CD4-positive, alpha-beta T cell (primary cell): ENCODE data around the gene ABHD17C. TPM values are rescaled to one million over a fixed set of nuclear protein-coding genes. Genes with fewer than 3 reads are reported as not detected.

Experiments used
- ATAC-seq: fragments of 200-7000 bp; cut with Tn5 transposase; one replicate; pipeline ENCODE4 v1.10.0; 2022; ENCODE audit warnings: mild to moderate bottlenecking; ENCODE audit not compliant: poor library complexity
- CTCF ChIA-PET: fragments of 350-600 bp; sonication (Branson Sonifier 250); formaldehyde crosslinking; loops from one replicate; lab custom pipeline; 2021; ENCODE audit warnings: antibody characterized with exemption, inconsistent platforms; lab: Charles Lee
- POLR2A ChIA-PET: fragments of 350-600 bp; sonication (Branson Sonifier 250); formaldehyde crosslinking; loops from one replicate; lab custom pipeline; 2021; ENCODE audit warnings: antibody characterized with exemption, inconsistent platforms; lab: Charles Lee
- DNase-seq, 14 experiments: peaks; one replicate each; pipeline ENCODE4 v3.0.0-alpha.2; 2013 to 2020; ENCODE audit warnings: mixed read lengths in 2 of 14
- H3K27ac ChIP-seq, 2 donors: one replicate each; pipeline versions ENCODE4 v1.5.1 to v1.7.0; 2013; ENCODE audit warnings: low read length in 2 of 2, low read depth in 1 of 2, mild to moderate bottlenecking in 1 of 2
- H3K27me3 ChIP-seq, 2 experiments: 1 replicate in 1 of 2; 2 replicates in 1 of 2; pipeline versions ENCODE4 v1.6.1 to v1.7.0; 2013; ENCODE audit warnings: low read length in 2 of 2, control low read depth in 1 of 2, mild to moderate bottlenecking in 1 of 2, moderate library complexity in 1 of 2; ENCODE audit not compliant: insufficient read depth in 2 of 2, control insufficient read depth in 1 of 2
- H3K36me3 ChIP-seq: one replicate; pipeline ENCODE4 v1.6.1; 2013; ENCODE audit warnings: low read length, control low read depth; ENCODE audit not compliant: insufficient read depth
- H3K4me1 ChIP-seq: one replicate; pipeline ENCODE4 v1.6.1; 2013; ENCODE audit warnings: low read length, control low read depth; ENCODE audit not compliant: insufficient read depth
- H3K4me3 ChIP-seq: one replicate; pipeline ENCODE4 v1.5.1; 2013; ENCODE audit warnings: mild to moderate bottlenecking, low read length, moderate library complexity
- H3K9me3 ChIP-seq, 2 experiments: 1 replicate in 1 of 2; 2 replicates in 1 of 2; pipeline versions ENCODE4 v1.6.1 to v1.7.0; 2013; ENCODE audit warnings: low read length in 2 of 2, mild to moderate bottlenecking in 2 of 2, control low read depth in 1 of 2, moderate library complexity in 1 of 2; ENCODE audit not compliant: control insufficient read depth in 1 of 2, insufficient read depth in 1 of 2
- H3K27ac Mint-ChIP-seq: one replicate; pipeline ENCODE4 v1.8.0; 2020; ENCODE audit warnings: mixed read lengths
- H3K27me3 Mint-ChIP-seq: one replicate; pipeline ENCODE4 v1.8.0; 2021; ENCODE audit warnings: mixed read lengths
- H3K36me3 Mint-ChIP-seq: one replicate; pipeline ENCODE4 v1.8.0; 2021; ENCODE audit warnings: low read depth, mixed read lengths
- H3K4me1 Mint-ChIP-seq: one replicate; pipeline ENCODE4 v1.8.0; 2021; ENCODE audit warnings: low read depth, mixed read lengths
- H3K4me3 Mint-ChIP-seq: one replicate; pipeline ENCODE4 v1.8.0; 2020; ENCODE audit warnings: mild to moderate bottlenecking, mixed read lengths
- H3K9me3 Mint-ChIP-seq: one replicate; pipeline ENCODE4 v1.8.0; 2020; ENCODE audit warnings: mixed read lengths
- CTCF ChIP-seq: fragments of 200-600 bp; IDR thresholded peaks from one replicate; pipeline ENCODE4 v1.8.0; 2022; ENCODE audit warnings: antibody characterized with exemption, mild to moderate bottlenecking
- intact Hi-C, 2 experiments: fragments of 100-400 bp; cut with DNase I in 1 of 2; cut with micrococcal nuclease in 1 of 2; formaldehyde crosslinking; loops; one replicate each; pipeline versions ENCODE4 v1.15.1 to v1.9.0; 2023 to 2025; cut with DNase I, micrococcal nuclease
- total RNA-seq, 174 experiments: library from RNA in 2 of 174; stranded (reverse) in 2 of 174; gene quantifications; one replicate each; pipeline ENCODE4 v1.2.3 and lab custom pipeline; 2021 to 2026

Gene ABHD17C
- total RNA-seq, 2 experiments from 2014 or later, result 0.33 to 0.59 TPM

- no peaks in the 10 kb centered on the region for H3K36me3 ChIP-seq
- no peak overlapping the region for H3K4me3 ChIP-seq
- no peak overlapping the region for H3K27ac Mint-ChIP-seq
- H3K4me1 Mint-ChIP-seq, result no peaks in the 10 kb centered on the region
- ATAC-seq (no peak), DNase-seq (no peak)
- ChIA-PET POLR2A (no interaction called here), CTCF (interaction anchor here (1.2 kb wide), 1 partner anchor 8 kb away, joined by 3 read pairs; no protein-coding TSS in a partner anchor)
- H3K27me3 Mint-ChIP-seq, result no peaks in the 10 kb centered on the region
- H3K27ac ChIP-seq, result no peak overlapping the region
- intact Hi-C loops, result no loop called here
- no peaks in the 10 kb centered on the region for H3K4me1 ChIP-seq
- no peaks in the 10 kb centered on the region for H3K27me3 ChIP-seq
- H3K36me3 Mint-ChIP-seq, result no peaks in the 10 kb centered on the region
- no peaks in the 10 kb centered on the region for H3K9me3 Mint-ChIP-seq
- no peak for TF ChIP-seq CTCF
- no peak overlapping the region for H3K4me3 Mint-ChIP-seq
- no peaks in the 10 kb centered on the region for H3K9me3 ChIP-seq
Observed at GRCh38 chr15:80747317-80748053, 52.4 kb downstream of the ABHD17C start.

GRCh38 chr15:80749589-80749988 is 54.5 kb downstream of the ABHD17C start:
- POLR2A ChIA-PET, result no interaction called here
- Histone ChIP-seq H3K9me3 (no peaks in the 10 kb centered on the region), H3K4me3 (no peak overlapping the region), H3K27ac (no peak overlapping the region), H3K27me3 (no peaks in the 10 kb centered on the region), H3K36me3 (no peaks in the 10 kb centered on the region), H3K4me1 (no peaks in the 10 kb centered on the region)
- H3K36me3 Mint-ChIP-seq, result no peaks in the 10 kb centered on the region
- ATAC-seq (no peak), DNase-seq (no peak)
- no peak overlapping the region for H3K4me3 Mint-ChIP-seq
- no peaks in the 10 kb centered on the region for H3K9me3 Mint-ChIP-seq
- CTCF ChIA-PET, result no interaction called here
- intact Hi-C loops, result no loop called here
- no peak for TF ChIP-seq CTCF
- no peaks in the 10 kb centered on the region for H3K4me1 Mint-ChIP-seq
- H3K27me3 Mint-ChIP-seq, result no peaks in the 10 kb centered on the region
- no peak overlapping the region for H3K27ac Mint-ChIP-seq

- CTCF ChIA-PET, result no interaction called here
Observed at GRCh38 chr15:80750575-80750974, 55.5 kb downstream of the ABHD17C start.

More at GRCh38 chr15:80750575-80750974, 55.5 kb downstream of the ABHD17C start:
- H3K4me1 ChIP-seq, result no peaks in the 10 kb centered on the region
- H3K27ac ChIP-seq, result no peak overlapping the region
- DNase-seq, result no peak
- H3K4me3 ChIP-seq, result no peak overlapping the region
- H3K9me3 ChIP-seq, result no peaks in the 10 kb centered on the region
- no peaks in the 10 kb centered on the region for H3K36me3 Mint-ChIP-seq
- H3K4me3 Mint-ChIP-seq, result no peak overlapping the region
- no peaks in the 10 kb centered on the region for H3K9me3 Mint-ChIP-seq
- no peak overlapping the region for H3K27ac Mint-ChIP-seq
- H3K27me3 ChIP-seq, result no peaks in the 10 kb centered on the region
- no peaks in the 10 kb centered on the region for H3K27me3 Mint-ChIP-seq
- intact Hi-C loops, result no loop called here
- no peak for TF ChIP-seq CTCF
- POLR2A ChIA-PET, result no interaction called here
- H3K36me3 ChIP-seq, result no peaks in the 10 kb centered on the region
- H3K4me1 Mint-ChIP-seq, result no peaks in the 10 kb centered on the region
- ATAC-seq, result no peak
